OCI-LY1 (cell line): ENCODE results near the gene NSUN6.

Experiments used
- H2AFZ ChIP-seq: fragments of 200-600 bp; sonication (generic), shearing (Covaris generic); 2 replicates; pipeline ENCODE4 v1.6.0; 2014; ENCODE audit warnings: antibody characterized with exemption, mild to moderate bottlenecking, low read length
- H3F3A ChIP-seq: fragments of 200-600 bp; sonication (generic), shearing (Covaris generic); 2 replicates; pipeline ENCODE4 v1.6.0; 2014; ENCODE audit warnings: mild to moderate bottlenecking, antibody characterized with exemption, low read length, moderate library complexity; ENCODE audit not compliant: insufficient read depth
- H3K27ac ChIP-seq: fragments of 200-600 bp; sonication (generic); 2 replicates; pipeline ENCODE4 v1.5.1; 2014; ENCODE audit warnings: low read length, mixed run types, mild to moderate bottlenecking, low read depth; ENCODE audit not compliant: poor library complexity, severe bottlenecking
- H3K27me3 ChIP-seq: fragments of 200-600 bp; sonication (generic); 2 replicates; pipeline ENCODE4 v1.6.0; 2014; ENCODE audit warnings: antibody characterized with exemption, mild to moderate bottlenecking, low read length, moderate library complexity; ENCODE audit not compliant: insufficient read depth
- H3K36me3 ChIP-seq: fragments of 200-600 bp; sonication (generic); 2 replicates; pipeline ENCODE4 v1.6.1; 2014; ENCODE audit warnings: mild to moderate bottlenecking, antibody characterized with exemption, low read length, moderate library complexity, mixed read lengths; ENCODE audit not compliant: insufficient read depth
- H3K4me1 ChIP-seq: fragments of 200-600 bp; sonication (generic); 2 replicates; pipeline ENCODE4 v1.5.1; 2014; ENCODE audit warnings: mild to moderate bottlenecking, low read length, moderate library complexity; ENCODE audit not compliant: insufficient read depth, severe bottlenecking
- H3K4me2 ChIP-seq: fragments of 200-600 bp; sonication (generic), shearing (Covaris generic); 2 replicates; pipeline ENCODE4 v1.6.1; 2014; ENCODE audit warnings: low read length
- H3K4me3 ChIP-seq: fragments of 200-600 bp; sonication (generic); 2 replicates; pipeline ENCODE4 v1.5.1; 2014; ENCODE audit warnings: low read length, low read depth, mild to moderate bottlenecking, mixed read lengths; ENCODE audit not compliant: poor library complexity, severe bottlenecking
- H3K79me2 ChIP-seq: fragments of 200-600 bp; shearing (Covaris generic); 2 replicates; pipeline ENCODE4 v1.6.1; 2016; ENCODE audit warnings: mixed run types, low read length, mixed read lengths; ENCODE audit not compliant: insufficient read depth
- H3K9ac ChIP-seq: fragments of 200-600 bp; sonication (generic), shearing (Covaris generic); 2 replicates; pipeline ENCODE4 v1.6.1; 2014; ENCODE audit warnings: mild to moderate bottlenecking, low read length, mixed read lengths
- H3K9me2 ChIP-seq: fragments of 200-600 bp; sonication (generic), shearing (Covaris generic); 2 replicates; pipeline ENCODE4 v1.6.1; 2014; ENCODE audit warnings: low read depth, mild to moderate bottlenecking, low read length, mixed read lengths
- H3K9me3 ChIP-seq: fragments of 200-600 bp; shearing (Covaris generic); 2 replicates; pipeline ENCODE4 v1.6.1; 2014; ENCODE audit warnings: low read length, mixed read lengths
- H4K20me1 ChIP-seq: fragments of 200-600 bp; sonication (generic), shearing (Covaris generic); 2 replicates; pipeline ENCODE4 v1.6.0; 2016; ENCODE audit warnings: mild to moderate bottlenecking, low read length; ENCODE audit not compliant: insufficient read depth
- EZH2 ChIP-seq: fragments of 200-600 bp; sonication (generic), shearing (Covaris generic); IDR thresholded peaks from 2 replicates; pipeline ENCODE4 v1.8.0; 2017; ENCODE audit warnings: borderline replicate concordance, mixed run types, mild to moderate bottlenecking, antibody characterized with exemption, low read length, moderate library complexity, mixed read lengths
- TF ChIP-seq, protein P1 (sequence below): fragments of 200-600 bp; sonication (generic), shearing (Covaris generic); IDR thresholded peaks from 2 replicates; pipeline ENCODE4 v1.5.1; 2017; ENCODE audit warnings: mild to moderate bottlenecking, antibody characterized with exemption, low read length, moderate library complexity, mixed read lengths

NSUN6 gene

DNA sequence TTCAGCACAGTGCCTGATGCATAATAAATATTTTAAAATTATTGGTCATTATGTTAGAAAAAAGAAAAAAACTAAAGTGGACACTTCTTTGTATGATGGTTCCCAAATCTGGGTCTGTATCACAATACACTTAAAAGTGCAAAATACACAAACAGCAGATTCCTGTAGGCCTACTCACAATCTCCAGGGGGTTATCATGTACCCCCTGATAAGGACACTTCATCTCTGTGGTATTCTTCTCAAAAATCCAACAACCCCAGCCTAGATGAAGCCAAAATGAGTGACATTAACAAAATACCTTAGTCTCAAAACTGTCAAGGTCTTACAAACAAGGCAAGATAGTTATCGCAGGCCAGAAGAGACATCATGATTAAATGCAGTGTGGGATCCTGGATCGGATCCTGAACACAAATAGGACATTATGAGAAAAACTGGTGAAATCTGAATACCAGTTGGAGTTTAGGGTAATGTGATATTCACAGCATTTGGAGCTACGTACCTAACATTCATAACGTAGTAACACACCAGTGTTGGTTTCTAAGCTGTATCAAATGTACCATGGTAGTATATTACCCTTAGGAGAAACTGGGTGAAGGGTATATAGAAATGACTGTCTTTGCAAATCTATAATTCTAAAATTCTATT lies 45.2 kb downstream of the NSUN6 start:
- Histone ChIP-seq H4K20me1 (no peaks in the 10 kb centered on the region), H2AFZ (no peak overlapping the region), H3K9ac (no peak overlapping the region), H3K79me2 (no peaks in the 10 kb centered on the region), H3K9me3 (no peaks in the 10 kb centered on the region), H3K9me2 (no peaks in the 10 kb centered on the region), H3K27me3 (no peaks in the 10 kb centered on the region), H3K4me3 (no peak overlapping the region), H3K27ac (no peak overlapping the region), H3K4me1 (peaks cover 10% of the 10 kb centered on the region), H3K36me3 (peaks cover 29% of the 10 kb centered on the region; the same call in 1 of the 2 replicates), H3K4me2 (no peak overlapping the region), H3F3A (no peaks in the 10 kb centered on the region)
- no peak for TF ChIP-seq EZH2
- TF ChIP-seq, protein P1, sequence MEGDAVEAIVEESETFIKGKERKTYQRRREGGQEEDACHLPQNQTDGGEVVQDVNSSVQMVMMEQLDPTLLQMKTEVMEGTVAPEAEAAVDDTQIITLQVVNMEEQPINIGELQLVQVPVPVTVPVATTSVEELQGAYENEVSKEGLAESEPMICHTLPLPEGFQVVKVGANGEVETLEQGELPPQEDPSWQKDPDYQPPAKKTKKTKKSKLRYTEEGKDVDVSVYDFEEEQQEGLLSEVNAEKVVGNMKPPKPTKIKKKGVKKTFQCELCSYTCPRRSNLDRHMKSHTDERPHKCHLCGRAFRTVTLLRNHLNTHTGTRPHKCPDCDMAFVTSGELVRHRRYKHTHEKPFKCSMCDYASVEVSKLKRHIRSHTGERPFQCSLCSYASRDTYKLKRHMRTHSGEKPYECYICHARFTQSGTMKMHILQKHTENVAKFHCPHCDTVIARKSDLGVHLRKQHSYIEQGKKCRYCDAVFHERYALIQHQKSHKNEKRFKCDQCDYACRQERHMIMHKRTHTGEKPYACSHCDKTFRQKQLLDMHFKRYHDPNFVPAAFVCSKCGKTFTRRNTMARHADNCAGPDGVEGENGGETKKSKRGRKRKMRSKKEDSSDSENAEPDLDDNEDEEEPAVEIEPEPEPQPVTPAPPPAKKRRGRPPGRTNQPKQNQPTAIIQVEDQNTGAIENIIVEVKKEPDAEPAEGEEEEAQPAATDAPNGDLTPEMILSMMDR: no peak

DNA sequence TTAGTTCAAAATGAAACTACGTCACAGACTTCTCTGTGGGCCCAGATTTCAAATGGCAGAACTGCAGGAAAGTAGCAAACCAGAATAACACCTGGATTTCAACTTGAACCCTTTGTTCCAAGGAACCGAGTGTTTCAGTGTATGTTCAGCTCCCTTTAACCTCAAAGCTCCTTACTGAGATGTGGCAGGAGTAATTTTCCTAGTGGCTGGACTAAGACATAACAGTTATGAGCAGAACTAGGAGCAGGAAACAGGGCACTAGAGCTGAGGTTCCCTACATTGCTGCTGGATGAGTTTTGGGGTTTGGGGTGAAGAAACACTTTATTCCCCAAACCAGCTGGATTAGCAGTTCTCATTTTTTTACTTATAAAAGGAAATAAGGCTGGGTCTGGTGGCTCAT lies 50.1 kb downstream of the NSUN6 start:
- H3K9ac ChIP-seq: no peak overlapping the region
- H3K36me3 ChIP-seq: peaks cover 19% of the 10 kb centered on the region; the same call in 1 of the 2 replicates

DNA sequence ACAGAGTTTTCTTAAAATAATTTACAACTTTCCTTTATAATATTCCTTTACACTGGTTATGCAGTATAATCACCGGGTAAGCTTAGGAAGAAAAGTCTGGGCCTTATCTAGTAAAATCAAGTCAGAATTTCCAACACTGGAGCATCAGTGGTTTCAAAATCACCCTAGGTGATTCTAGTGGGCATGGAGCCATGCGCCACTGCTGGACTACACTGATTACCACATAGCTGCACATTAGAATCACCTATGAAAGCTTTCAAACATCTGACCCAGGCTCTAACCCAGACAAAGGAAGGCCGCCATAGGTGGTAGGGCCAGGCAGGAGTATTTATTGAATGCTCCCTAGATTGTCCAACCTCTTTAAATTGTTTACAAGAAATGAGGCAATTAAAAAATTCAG lies 52.0 kb downstream of the NSUN6 start:
- no peak overlapping the region for H2AFZ ChIP-seq
- no peaks in the 10 kb centered on the region for H3K4me1 ChIP-seq
- H3K9ac ChIP-seq: no peak overlapping the region
- no peaks in the 10 kb centered on the region for H4K20me1 ChIP-seq
- H3K9me2 ChIP-seq: no peaks in the 10 kb centered on the region
- H3K27me3 ChIP-seq: no peaks in the 10 kb centered on the region
- H3K27ac ChIP-seq: no peak overlapping the region
- no peak overlapping the region for H3K4me2 ChIP-seq
- no peak overlapping the region for H3K4me3 ChIP-seq
- no peaks in the 10 kb centered on the region for H3K9me3 ChIP-seq
- no peaks in the 10 kb centered on the region for H3F3A ChIP-seq
- TF ChIP-seq, protein P1: no peak
- TF ChIP-seq EZH2: no peak
- no peaks in the 10 kb centered on the region for H3K79me2 ChIP-seq
- peaks cover 27% of the 10 kb centered on the region for H3K36me3 ChIP-seq

More for the DNA sequence above, 50.1 kb downstream of the NSUN6 start:
- TF ChIP-seq EZH2: no peak
- TF ChIP-seq, protein P1: no peak
- H3K27me3 ChIP-seq: no peaks in the 10 kb centered on the region
- no peaks in the 10 kb centered on the region for H3F3A ChIP-seq
- H3K9me2 ChIP-seq: no peaks in the 10 kb centered on the region
- no peak overlapping the region for H3K27ac ChIP-seq
- H3K9me3 ChIP-seq: no peaks in the 10 kb centered on the region
- H4K20me1 ChIP-seq: no peaks in the 10 kb centered on the region
- no peak overlapping the region for H3K4me2 ChIP-seq
- H3K4me3 ChIP-seq: no peak overlapping the region
- H3K79me2 ChIP-seq: no peaks in the 10 kb centered on the region
- H3K4me1 ChIP-seq: no peaks in the 10 kb centered on the region
- H2AFZ ChIP-seq: no peak overlapping the region
